ENCODE results near the gene C4A. TPM values are rescaled to one million over a fixed set of nuclear protein-coding genes. Genes with fewer than 3 reads are reported as not detected.
"Not testable (repeated sequence)": the region's sequence is repeated elsewhere in the genome, so short reads cannot be mapped to it uniquely, and the experiment has no call there.

C4A gene
- total RNA-seq, 1 donor from 2014 or later: 175 TPM

DNA sequence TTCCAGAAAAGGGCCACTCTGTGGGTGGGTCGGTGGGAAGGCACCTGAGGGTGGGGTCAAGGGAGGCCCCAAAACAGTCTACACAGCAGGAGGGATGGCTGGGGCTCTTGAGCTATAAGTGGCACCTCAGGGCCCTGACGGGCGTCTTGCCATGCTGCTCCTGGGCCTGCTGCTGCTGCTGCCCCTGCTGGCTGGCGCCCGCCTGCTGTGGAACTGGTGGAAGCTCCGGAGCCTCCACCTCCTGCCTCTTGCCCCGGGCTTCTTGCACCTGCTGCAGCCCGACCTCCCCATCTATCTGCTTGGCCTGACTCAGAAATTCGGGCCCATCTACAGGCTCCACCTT is 23.7 kb downstream of the C4A start:
- H3K27me3 ChIP-seq (ENCODE audit: low read depth); H3K4me3 ChIP-seq; H3K36me3 ChIP-seq; ATAC-seq; H3K4me1 ChIP-seq; H3K9me3 ChIP-seq; intact Hi-C loops (cut with DNase I); H3K27ac ChIP-seq: not testable (repeated sequence)
- peak; percentile 54 for DNase-seq

DNA sequence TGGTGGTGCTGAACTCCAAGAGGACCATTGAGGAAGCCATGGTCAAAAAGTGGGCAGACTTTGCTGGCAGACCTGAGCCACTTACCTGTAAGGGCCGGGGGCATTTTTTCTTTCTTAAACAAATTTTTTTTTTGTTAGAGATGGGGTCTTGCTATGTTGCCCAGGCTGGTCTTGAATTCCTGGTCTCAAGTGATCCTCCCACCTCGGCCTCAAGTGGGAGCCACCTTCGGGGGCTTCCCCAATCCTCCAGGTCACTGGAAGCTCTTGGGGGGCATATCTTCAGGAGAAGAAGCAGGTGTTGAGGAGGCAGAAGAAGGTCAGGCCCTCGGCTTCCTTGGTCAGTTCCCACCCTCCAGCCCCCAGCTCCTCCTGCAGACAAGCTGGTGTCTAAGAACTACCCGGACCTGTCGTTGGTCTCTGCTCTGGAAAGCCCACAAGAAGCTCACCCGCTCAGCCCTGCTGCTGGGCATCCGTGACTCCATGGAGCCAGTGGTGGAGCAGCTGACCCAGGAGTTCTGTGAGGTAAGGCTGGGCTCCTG is 24.2 kb downstream of the C4A start:
- peak; percentile 14 for DNase-seq
- H3K36me3 ChIP-seq, ATAC-seq: not testable (repeated sequence)

DNA sequence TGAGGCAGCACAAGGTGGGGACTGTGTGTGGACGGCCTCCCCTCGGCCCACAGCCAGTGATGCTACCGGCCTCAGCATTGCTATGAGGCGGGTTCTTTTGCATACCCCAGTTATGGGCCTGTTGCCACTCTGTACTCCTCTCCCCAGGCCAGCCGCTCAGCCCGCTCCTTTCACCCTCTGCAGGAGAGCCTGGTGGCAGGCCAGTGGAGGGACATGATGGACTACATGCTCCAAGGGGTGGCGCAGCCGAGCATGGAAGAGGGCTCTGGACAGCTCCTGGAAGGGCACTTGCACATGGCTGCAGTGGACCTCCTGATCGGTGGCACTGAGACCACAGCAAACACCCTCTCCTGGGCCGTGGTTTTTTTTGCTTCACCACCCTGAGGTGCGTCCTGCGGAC is 25.2 kb downstream of the C4A start:
- ATAC-seq; H3K36me3 ChIP-seq; H3K27me3 ChIP-seq (ENCODE audit: low read depth); H3K4me3 ChIP-seq; H3K4me1 ChIP-seq; intact Hi-C loops (cut with DNase I); H3K27ac ChIP-seq; H3K9me3 ChIP-seq: not testable (repeated sequence)
- DNase-seq: peak; percentile 7

More for the DNA sequence above, 24.2 kb downstream of the C4A start:
- H3K4me1 ChIP-seq; H3K9me3 ChIP-seq; H3K27me3 ChIP-seq (ENCODE audit: low read depth); H3K4me3 ChIP-seq; intact Hi-C loops (cut with DNase I); H3K27ac ChIP-seq: not testable (repeated sequence)

DNA sequence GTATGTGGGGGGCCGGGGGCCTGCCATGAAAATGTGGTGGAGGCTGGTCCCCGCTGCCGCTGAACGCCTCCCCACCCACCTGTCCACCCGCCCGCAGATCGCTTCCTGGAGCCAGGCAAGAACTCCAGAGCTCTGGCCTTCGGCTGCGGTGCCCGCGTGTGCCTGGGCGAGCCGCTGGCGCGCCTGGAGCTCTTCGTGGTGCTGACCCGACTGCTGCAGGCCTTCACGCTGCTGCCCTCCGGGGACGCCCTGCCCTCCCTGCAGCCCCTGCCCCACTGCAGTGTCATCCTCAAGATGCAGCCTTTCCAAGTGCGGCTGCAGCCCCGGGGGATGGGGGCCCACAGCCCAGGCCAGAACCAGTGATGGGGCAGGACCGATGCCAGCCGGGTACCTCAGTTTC is 26.2 kb downstream of the C4A start:
- peak; percentile 24 for DNase-seq
- ATAC-seq; H3K36me3 ChIP-seq; H3K27ac ChIP-seq; H3K9me3 ChIP-seq; intact Hi-C loops (cut with DNase I); H3K4me1 ChIP-seq; H3K4me3 ChIP-seq; H3K27me3 ChIP-seq (ENCODE audit: low read depth): not testable (repeated sequence)

DNA sequence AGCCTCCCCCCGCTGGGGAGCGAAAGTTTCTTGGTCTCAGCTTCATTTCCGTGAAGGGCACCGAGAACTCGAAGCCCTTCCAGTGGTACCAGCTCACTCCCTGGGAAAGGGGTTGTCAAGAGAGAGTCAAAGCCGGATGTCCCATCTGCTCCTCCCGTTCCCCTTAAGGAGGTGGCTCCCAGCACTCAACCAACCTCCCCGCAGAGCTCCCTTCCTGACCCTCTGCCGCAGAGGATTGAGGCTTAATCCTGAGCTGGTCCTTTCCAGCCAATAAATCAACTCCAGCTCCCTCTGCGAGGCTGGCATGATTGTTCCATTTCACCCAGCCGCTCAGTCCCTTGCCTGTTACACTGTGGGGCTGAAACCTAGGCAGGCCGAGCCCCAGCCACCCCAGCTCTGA is 26.8 kb downstream of the C4A start:
- H3K27me3 ChIP-seq (ENCODE audit: low read depth); H3K9me3 ChIP-seq; H3K27ac ChIP-seq; H3K4me3 ChIP-seq; H3K36me3 ChIP-seq; H3K4me1 ChIP-seq; intact Hi-C loops (cut with DNase I); ATAC-seq: not testable (repeated sequence)
- peak; percentile 10 for DNase-seq

DNA sequence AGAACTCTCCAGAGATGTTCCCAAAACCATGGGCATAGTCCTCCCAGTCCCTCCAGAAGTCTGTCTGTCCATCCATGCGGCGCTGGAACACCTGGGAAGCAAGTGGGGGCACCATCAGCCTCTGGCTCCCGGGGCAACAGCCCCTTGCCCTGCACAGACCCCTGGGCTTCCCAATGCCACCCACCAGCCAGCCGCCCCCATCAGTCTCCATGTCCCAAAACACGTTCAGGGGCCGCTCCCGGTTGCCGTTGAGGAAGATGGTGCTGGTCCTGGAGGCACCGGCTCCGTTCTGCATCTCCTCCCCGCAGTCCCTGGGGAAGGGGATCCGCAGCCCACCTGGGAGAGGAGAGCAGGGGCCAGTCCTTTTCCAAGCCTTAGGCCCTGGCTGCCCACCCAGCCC is 27.7 kb downstream of the C4A start:
- H3K9me3 ChIP-seq; H3K36me3 ChIP-seq; ATAC-seq; H3K4me3 ChIP-seq; intact Hi-C loops (cut with DNase I); H3K27me3 ChIP-seq (ENCODE audit: low read depth); H3K4me1 ChIP-seq; H3K27ac ChIP-seq: not testable (repeated sequence)
- peak; percentile 28 for DNase-seq

DNA sequence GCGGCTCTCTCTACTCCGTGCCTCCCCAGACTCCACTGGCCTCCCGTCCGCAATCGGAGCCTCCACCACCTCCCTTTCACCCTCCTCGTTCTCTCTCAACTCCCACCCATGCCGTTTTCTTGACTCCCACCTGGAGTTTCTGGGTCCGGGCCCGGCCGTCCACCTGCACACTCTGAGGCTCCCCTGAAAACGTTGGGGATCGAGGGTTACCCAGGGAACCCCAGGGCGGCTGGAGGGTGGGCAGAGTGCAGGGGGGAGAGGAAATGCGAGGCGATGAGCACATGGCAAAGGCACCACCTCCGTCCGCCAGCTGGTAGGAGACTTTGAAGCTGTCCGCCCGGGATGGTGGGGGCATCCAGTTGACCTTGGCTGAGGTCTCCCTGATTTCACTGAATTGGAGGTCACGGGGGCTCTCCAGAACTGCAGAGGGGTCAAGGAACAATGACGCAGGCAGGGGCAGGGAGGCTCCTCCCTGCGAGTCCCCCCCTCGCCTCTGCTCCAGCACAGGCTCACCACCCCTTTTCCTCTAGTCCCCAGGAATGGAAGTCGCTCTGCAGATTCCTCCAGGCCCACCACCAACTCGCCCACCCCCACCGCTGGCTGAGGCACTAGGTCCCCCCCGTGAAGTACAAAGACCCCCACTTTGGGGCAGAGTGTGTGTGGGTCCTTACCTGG is 29.1 kb downstream of the C4A start:
- H3K27ac ChIP-seq; H3K9me3 ChIP-seq; ATAC-seq; H3K27me3 ChIP-seq (ENCODE audit: low read depth); H3K36me3 ChIP-seq; H3K4me3 ChIP-seq; H3K4me1 ChIP-seq; intact Hi-C loops (cut with DNase I): not testable (repeated sequence)
- peak; percentile 23 for DNase-seq

DNA sequence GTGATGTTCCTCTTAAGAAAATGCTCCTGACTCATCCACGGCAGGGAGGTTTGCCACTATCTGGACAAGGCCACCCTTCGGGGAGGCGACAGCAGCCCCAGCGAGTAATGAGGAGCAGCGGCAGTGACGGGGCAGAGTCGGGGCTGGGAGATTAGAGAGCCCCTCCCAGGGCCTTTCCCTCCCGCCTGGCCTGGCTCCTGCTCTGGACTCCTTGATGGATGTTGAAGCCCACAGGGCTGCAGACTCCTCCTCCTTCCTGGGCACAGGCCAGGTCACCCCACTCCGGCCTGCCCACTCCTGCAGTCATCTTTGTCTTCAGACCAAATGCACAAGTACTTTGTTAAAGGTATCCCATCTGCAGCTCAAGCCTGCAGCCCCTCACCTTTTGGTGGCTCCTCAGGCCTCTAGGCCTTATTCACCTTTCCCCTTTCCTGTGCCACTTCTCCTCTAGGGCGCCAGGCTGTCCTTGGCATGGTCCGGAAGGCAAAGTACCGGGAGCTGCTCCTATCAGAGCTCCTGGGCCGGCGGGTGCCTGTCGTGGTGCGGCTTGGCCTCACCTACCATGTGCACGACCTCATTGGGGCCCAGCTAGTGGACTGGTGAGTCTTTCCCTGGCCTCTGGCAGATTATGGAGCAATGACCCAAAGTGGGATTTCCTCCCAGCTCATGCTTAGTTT is 31.2 kb downstream of the C4A start:
- ATAC-seq; H3K27ac ChIP-seq; intact Hi-C loops (cut with DNase I); H3K4me1 ChIP-seq; H3K4me3 ChIP-seq; H3K36me3 ChIP-seq; H3K27me3 ChIP-seq (ENCODE audit: low read depth); H3K9me3 ChIP-seq: not testable (repeated sequence)
- peak; percentile 42 for DNase-seq

DNA sequence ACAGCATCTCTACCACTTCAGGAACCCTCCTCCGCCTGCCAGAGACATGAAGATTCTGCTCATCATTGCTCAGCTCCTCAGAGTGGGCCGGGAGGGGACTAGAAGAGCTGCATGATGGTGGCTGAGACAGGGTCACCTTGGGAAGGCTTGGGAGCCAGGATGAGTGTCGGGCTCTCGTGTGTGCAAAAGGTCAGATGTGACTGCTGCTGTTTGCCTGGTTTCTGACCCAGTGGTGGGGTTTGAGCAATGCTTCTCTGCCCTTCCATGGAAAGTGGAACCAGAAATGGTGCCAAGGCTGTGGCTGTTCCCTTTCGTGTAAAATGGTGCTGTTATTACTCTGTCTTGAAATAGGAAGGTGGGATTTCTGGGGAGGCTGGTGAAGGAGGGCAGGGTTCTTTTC is 31.9 kb downstream of the C4A start:
- ATAC-seq; intact Hi-C loops (cut with DNase I): not testable (repeated sequence)

DNA sequence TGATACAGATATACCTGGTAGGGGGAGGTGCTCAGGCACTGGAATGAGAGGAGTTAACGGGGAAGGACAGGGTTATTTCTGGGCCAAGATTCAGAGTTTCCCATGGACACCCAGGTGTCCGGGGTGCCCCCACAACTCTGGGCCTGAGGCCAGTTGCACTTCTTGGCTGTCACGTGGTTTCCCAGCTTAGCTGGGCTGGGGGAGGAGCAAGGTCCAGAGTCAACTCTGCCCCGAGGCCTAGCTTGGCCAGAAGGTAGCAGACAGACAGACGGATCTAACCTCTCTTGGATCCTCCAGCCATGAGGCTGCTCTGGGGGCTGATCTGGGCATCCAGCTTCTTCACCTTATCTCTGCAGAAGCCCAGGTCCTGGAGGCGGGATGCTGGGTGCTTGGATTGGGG is 32.7 kb downstream of the C4A start, which contains the start of gene C4B:
TSS of gene C4B (plus strand) at position 249 of the 400 bp plus-strand sequence. CDS start at position 300, 51 bp downstream.
- intact Hi-C loops (cut with DNase I); H3K27ac ChIP-seq; DNase-seq; H3K9me3 ChIP-seq; H3K4me1 ChIP-seq; H3K4me3 ChIP-seq; H3K36me3 ChIP-seq; H3K27me3 ChIP-seq (ENCODE audit: low read depth): not testable (repeated sequence)
- ATAC-seq: peak; percentile 64 to 76

More for the DNA sequence above, 31.9 kb downstream of the C4A start:
- not testable (repeated sequence) for H3K36me3 ChIP-seq; H3K4me1 ChIP-seq; H3K9me3 ChIP-seq; H3K4me3 ChIP-seq; DNase-seq; H3K27me3 ChIP-seq (ENCODE audit: low read depth); H3K27ac ChIP-seq

DNA sequence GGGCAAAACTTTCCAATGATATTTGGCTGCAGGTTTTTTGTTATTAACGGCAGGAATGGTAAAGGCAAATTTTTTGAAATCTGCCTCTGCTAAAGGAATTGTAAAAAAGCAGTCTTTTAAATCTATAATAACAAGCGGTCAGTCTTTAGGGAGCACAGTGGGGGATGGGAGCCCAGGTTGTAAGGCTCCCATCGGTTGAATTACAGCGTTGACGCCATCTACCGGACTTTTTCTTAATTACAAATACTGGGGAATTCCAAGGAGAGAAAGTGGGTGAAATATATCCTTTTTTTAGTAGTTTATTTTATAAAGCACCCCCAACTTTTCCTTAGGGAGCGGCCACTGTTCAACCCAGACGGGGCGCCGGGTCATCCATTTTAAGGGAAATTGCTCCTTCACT is 40.2 kb downstream of the C4A start:
- H3K4me1 ChIP-seq; H3K36me3 ChIP-seq; DNase-seq; ATAC-seq; H3K27me3 ChIP-seq (ENCODE audit: low read depth); intact Hi-C loops (cut with DNase I); H3K9me3 ChIP-seq; H3K27ac ChIP-seq; H3K4me3 ChIP-seq: not testable (repeated sequence)

DNA sequence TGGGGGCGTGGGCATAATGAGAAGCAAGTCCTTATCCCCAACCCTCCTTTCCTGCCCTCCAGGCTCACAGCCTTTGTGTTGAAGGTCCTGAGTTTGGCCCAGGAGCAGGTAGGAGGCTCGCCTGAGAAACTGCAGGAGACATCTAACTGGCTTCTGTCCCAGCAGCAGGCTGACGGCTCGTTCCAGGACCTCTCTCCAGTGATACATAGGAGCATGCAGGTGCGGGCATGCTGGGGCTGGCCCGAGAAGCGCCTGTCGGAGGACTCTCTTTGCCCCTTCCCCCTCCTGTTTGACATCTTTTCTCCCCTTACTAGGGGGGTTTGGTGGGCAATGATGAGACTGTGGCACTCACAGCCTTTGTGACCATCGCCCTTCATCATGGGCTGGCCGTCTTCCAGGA is 46.8 kb downstream of the C4A start:
- ATAC-seq; H3K4me1 ChIP-seq; H3K9me3 ChIP-seq; H3K36me3 ChIP-seq; H3K27me3 ChIP-seq (ENCODE audit: low read depth); H3K4me3 ChIP-seq; H3K27ac ChIP-seq; intact Hi-C loops (cut with DNase I): not testable (repeated sequence)
- peak; percentile 32 for DNase-seq

DNA sequence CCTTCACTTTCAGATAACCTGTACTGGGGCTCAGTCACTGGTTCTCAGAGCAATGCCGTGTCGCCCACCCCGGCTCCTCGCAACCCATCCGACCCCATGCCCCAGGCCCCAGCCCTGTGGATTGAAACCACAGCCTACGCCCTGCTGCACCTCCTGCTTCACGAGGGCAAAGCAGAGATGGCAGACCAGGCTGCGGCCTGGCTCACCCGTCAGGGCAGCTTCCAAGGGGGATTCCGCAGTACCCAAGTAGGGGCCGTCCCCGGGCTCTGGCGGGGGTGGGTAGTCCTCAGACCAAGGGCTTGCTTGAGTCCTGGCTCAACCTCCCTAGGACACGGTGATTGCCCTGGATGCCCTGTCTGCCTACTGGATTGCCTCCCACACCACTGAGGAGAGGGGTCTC is 47.7 kb downstream of the C4A start:
- intact Hi-C loops (cut with DNase I); H3K27ac ChIP-seq; H3K27me3 ChIP-seq (ENCODE audit: low read depth); H3K4me3 ChIP-seq; ATAC-seq; H3K9me3 ChIP-seq; DNase-seq; H3K4me1 ChIP-seq; H3K36me3 ChIP-seq: not testable (repeated sequence)

DNA sequence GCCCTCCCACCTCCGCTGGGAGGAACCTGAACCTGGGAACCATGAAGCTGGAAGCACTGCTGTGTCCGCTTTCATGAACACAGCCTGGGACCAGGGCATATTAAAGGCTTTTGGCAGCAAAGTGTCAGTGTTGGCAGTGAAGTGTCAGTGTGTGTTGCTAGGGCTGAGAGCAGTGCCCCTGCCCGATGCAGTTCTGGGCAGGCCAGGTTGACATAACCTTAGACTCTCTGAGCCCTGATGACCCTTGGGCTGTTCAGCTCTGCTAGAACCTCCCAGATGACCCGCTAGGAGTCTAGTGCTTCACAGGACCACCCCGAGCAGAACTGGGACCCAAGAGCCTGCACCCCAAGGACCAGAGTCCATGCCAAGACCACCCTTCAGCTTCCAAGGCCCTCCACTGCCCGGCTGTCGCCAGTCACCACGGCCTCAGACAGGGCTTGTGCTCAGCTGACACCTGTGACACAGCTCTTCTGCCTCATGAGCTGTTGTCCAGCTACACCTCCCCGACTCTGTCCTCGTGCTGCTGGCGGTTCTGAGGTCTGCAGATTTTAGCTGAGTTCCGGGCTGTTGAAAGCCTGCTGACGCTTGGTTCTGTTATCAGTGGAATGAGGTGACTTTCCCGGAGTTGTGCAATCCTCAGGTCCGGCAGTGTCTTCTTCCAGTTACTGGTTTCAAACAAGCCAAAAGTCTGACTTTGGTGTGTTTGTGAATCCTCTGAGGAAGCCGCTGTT is 53.6 kb downstream of the C4A start:
- DNase-seq; H3K9me3 ChIP-seq; H3K27me3 ChIP-seq (ENCODE audit: low read depth); H3K4me3 ChIP-seq; intact Hi-C loops (cut with DNase I); H3K27ac ChIP-seq; H3K36me3 ChIP-seq; H3K4me1 ChIP-seq: not testable (repeated sequence)
- peak; percentile 15 to 20 for ATAC-seq
